LNCAP (cell line): ENCODE data around the gene TMEM164.

Experiments used
- CTCF ChIP-seq: fragments of 450-650 bp; IDR thresholded peaks from 2 replicates; pipeline ENCODE4 v1.5.1; 2017; ENCODE audit warnings: mild to moderate bottlenecking

Gene TMEM164

GRCh38 chrX:110053453-110053852 is 50.5 kb downstream of the TMEM164 start:
- no peak for TF ChIP-seq CTCF

- no peak for TF ChIP-seq CTCF
These were observed 52.7 kb downstream of the TMEM164 start for GRCh38 chrX:110055616-110056015.

GRCh38 chrX:110056419-110056818 is 53.5 kb downstream of the TMEM164 start:
- no peak for TF ChIP-seq CTCF

GRCh38 chrX:110059410-110059809 is 56.5 kb downstream of the TMEM164 start:
- no peak for TF ChIP-seq CTCF

- TF ChIP-seq CTCF: no peak
These were observed 57.4 kb downstream of the TMEM164 start for GRCh38 chrX:110060317-110060716.

GRCh38 chrX:110060846-110061537 is 58.1 kb downstream of the TMEM164 start:
- no peak for TF ChIP-seq CTCF

- TF ChIP-seq CTCF: no peak
These were observed 60.0 kb downstream of the TMEM164 start for GRCh38 chrX:110062919-110063318.
